PC-9 (cell line): Measurements from ENCODE around the gene EP400.

Source experiments
- EZH2 ChIP-seq: fragments of 200-600 bp; sonication (generic); IDR thresholded peaks from 2 replicates; pipeline ENCODE4 v1.8.0; 2017; ENCODE audit warnings: antibody characterized with exemption, low read depth
- TF ChIP-seq, protein P1 (sequence below): fragments of 200-600 bp; sonication (generic); conservative IDR thresholded peaks from 2 replicates; pipeline ENCODE4 v1.6.1; 2017; ENCODE audit warnings: mixed run types, antibody characterized with exemption, mild to moderate bottlenecking, moderate library complexity

DNA sequence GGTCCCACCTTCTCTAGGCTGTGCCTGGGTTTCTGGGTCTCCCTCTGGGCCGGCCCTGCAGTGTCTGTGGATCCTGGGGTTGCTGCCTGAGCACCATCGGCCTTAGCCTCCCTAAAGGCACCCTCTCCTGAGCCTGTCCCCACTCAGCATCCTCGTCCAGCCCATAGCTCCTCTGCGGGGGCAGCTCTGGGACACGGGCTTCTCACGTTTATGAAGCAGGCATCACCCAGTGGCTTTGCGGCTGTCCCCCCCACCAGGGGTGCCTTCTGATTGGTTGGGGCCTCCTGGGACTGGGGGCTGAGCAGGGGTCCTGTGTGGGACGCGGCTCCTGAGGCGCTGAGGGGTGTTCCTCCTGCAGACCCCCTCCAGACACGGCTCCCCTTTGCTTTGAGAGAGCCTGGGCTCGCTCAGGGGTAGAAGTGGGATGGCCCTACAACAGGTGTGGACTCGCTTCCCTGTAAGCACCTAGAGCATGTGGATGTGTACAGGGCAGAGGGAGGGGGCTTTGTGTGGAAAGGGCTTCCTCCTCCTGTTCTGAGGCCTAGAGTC, 44.6 kb upstream of the EP400 start:
- TF ChIP-seq, protein P1, sequence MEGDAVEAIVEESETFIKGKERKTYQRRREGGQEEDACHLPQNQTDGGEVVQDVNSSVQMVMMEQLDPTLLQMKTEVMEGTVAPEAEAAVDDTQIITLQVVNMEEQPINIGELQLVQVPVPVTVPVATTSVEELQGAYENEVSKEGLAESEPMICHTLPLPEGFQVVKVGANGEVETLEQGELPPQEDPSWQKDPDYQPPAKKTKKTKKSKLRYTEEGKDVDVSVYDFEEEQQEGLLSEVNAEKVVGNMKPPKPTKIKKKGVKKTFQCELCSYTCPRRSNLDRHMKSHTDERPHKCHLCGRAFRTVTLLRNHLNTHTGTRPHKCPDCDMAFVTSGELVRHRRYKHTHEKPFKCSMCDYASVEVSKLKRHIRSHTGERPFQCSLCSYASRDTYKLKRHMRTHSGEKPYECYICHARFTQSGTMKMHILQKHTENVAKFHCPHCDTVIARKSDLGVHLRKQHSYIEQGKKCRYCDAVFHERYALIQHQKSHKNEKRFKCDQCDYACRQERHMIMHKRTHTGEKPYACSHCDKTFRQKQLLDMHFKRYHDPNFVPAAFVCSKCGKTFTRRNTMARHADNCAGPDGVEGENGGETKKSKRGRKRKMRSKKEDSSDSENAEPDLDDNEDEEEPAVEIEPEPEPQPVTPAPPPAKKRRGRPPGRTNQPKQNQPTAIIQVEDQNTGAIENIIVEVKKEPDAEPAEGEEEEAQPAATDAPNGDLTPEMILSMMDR, result no peak
- TF ChIP-seq EZH2, result no peak
